ENCODE measurements around the gene CCDC138. TPM values are rescaled to one million over a fixed set of nuclear protein-coding genes. Genes with fewer than 3 reads are reported as not detected.
"Not testable (repeated sequence)": the region's sequence is repeated elsewhere in the genome, so short reads cannot be mapped to it uniquely, and the experiment has no call there.

The CCDC138 gene, protein sequence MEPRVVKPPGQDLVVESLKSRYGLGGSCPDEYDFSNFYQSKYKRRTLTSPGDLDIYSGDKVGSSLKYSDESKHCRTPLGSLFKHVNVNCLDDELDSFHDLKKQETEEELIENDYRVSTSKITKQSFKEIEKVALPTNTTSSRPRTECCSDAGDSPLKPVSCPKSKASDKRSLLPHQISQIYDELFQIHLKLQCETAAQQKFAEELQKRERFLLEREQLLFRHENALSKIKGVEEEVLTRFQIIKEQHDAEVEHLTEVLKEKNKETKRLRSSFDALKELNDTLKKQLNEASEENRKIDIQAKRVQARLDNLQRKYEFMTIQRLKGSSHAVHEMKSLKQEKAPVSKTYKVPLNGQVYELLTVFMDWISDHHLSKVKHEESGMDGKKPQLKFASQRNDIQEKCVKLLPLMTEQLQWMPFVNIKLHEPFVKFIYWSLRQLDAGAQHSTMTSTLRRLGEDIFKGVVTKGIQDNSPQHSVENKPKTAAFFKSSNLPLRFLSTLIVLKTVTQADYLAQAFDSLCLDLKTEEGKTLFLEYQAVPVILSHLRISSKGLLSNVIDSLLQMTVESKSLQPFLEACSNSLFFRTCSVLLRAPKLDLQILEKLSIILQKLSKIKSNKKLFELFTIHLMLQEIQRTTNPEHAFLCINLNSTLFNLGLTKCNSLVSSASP
- total RNA-seq (1 to 10 TPM; 3.8 to 4.5 TPM), polyA plus RNA-seq (ENCODE audit: insufficient read length in 6 of 6) (10 to 100 TPM; 16.7 to 22.6 (median 19.1) TPM)
- long read RNA-seq, donor 1, partial matches to known transcripts = 0 of 5 reads
- long read RNA-seq, donor 1, other reads (novel, unspliced or antisense) = 0 of 5 reads
- long read RNA-seq, donor 2, partial matches to known transcripts = 0 of 1 reads
- long read RNA-seq, donor 2, other reads (novel, unspliced or antisense) = 0 of 1 reads
- long read RNA-seq, donor 3, partial matches to known transcripts = 0 of 2 reads
- long read RNA-seq, donor 3, other reads (novel, unspliced or antisense) = 0 of 2 reads
- long read RNA-seq, donor 4, partial matches to known transcripts = 0 of 2 reads
- long read RNA-seq, donor 4, other reads (novel, unspliced or antisense) = 2 of 2 reads
- long read RNA-seq, donor 5, partial matches to known transcripts = 0 of 3 reads
- long read RNA-seq, donor 5, other reads (novel, unspliced or antisense) = 0 of 3 reads
- long read RNA-seq, donor 6, partial matches to known transcripts = 0 of 2 reads
- long read RNA-seq, donor 6, other reads (novel, unspliced or antisense) = 0 of 2 reads
- long read RNA-seq, donor 7 = 0 reads
- long read RNA-seq, donor 8, partial matches to known transcripts = 0 of 2 reads
- long read RNA-seq, donor 8, other reads (novel, unspliced or antisense) = 0 of 2 reads
- long read RNA-seq, donor 9 = 0 reads
- long read RNA-seq, donor 10, partial matches to known transcripts = 0 of 3 reads
- long read RNA-seq, donor 10, other reads (novel, unspliced or antisense) = 2 of 3 reads
- long read RNA-seq, donor 11, partial matches to known transcripts = 0 of 1 reads
- long read RNA-seq, donor 11, other reads (novel, unspliced or antisense) = 0 of 1 reads
- long read RNA-seq, donor 12, partial matches to known transcripts = 0 of 2 reads
- long read RNA-seq, donor 12, other reads (novel, unspliced or antisense) = 0 of 2 reads

- ATAC-seq (peak; percentile 99), DNase-seq (peak; percentile 83 to 98 (median 92))
- no peak for TF ChIP-seq CTCF (IDR thresholded peaks at IDR 0.05)
- Histone ChIP-seq H3K27ac (peak within 1 kb of the TSS; percentile 70 to 77), H3K9me3 (no peaks in the 10 kb centered on the region), H3K27me3 (no peaks in the 10 kb centered on the region), H3K36me3 (peaks cover 0 to 28% of the 10 kb centered on the region in 2 donors), H3K4me1 (peaks cover 4 to 15% of the 10 kb centered on the region in 2 donors), H3K4me3 (peak within 1 kb of the TSS; percentile 69)
- intact Hi-C loops (cut with DNase I) = no loop called here
These were observed at the start of gene CCDC138 for GRCh38 chr2:108786354-108787215. Gene CCDC138, plus strand, starts transcription at chr2:108786771. Its CDS starts 52 bp downstream, at chr2:108786823.

DNA sequence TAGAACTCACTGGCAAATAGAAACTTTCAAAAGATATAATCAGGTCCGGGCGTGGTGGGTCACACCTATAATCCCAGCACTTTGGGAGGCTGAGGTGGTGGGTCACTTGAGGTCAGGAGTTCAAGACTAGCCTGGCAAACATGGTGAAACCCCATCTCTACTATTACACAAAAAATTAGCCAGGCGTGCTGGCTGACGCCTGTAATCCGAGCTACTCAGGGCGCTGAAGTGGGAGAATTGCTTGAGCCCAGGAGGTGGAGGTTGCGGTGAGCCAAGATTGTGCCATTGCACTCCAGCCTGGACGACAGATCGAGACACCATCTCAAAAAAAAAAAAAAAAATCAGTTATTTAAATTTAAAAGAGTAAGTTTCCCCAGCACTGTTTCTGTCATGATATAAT, 28.6 kb upstream of the CCDC138 start:
- H3K27me3 ChIP-seq; ATAC-seq; H3K27ac ChIP-seq; H3K4me1 ChIP-seq; H3K4me3 ChIP-seq; H3K9me3 ChIP-seq; DNase-seq; intact Hi-C loops (cut with DNase I): not testable (repeated sequence)
- H3K36me3 ChIP-seq = peaks cover 0 to 60% of the 10 kb centered on the region in 2 donors

- H3K27ac ChIP-seq; ATAC-seq; H3K4me3 ChIP-seq; H3K27me3 ChIP-seq; intact Hi-C loops (cut with DNase I); H3K4me1 ChIP-seq; DNase-seq; H3K9me3 ChIP-seq: not testable (repeated sequence)
- H3K36me3 ChIP-seq = peaks cover 0 to 65% of the 10 kb centered on the region in 2 donors
These were observed 24.0 kb upstream of the CCDC138 start for GRCh38 chr2:108762618-108763017.

- H3K27ac ChIP-seq; H3K9me3 ChIP-seq; H3K27me3 ChIP-seq; intact Hi-C loops (cut with DNase I); H3K4me1 ChIP-seq; ATAC-seq; H3K4me3 ChIP-seq; DNase-seq: not testable (repeated sequence)
- H3K36me3 ChIP-seq = peaks cover 0 to 63% of the 10 kb centered on the region in 2 donors
These were observed 19.9 kb upstream of the CCDC138 start for GRCh38 chr2:108766671-108767070.

- DNase-seq = not testable (repeated sequence)
These were observed 18.7 kb upstream of the CCDC138 start for GRCh38 chr2:108767859-108768258.

DNA sequence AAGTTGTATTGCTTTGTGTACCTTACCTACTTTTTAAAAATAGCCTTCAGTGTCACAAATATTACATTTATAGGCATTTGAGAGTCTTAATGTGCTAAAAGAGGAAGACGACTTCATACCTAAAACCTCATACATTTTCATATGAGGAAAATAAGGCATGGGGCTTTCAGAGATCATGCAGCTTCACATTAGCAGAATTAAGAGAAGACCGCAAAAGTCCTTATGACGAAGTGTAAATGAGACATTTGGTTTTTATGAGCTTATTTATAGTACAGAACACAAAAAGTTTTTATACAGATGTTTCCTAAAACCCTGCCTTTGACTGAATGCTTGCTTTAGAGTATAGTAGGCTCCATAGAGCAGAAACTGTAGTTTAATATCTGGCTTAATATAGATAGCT, 10.1 kb upstream of the CCDC138 start:
- intact Hi-C loops (cut with DNase I) = no loop called here
- TF ChIP-seq CTCF (IDR thresholded peaks at IDR 0.05) = no peak
- H3K9me3 ChIP-seq = no peaks in the 10 kb centered on the region
- H3K4me3 ChIP-seq = no peak overlapping the region
- peaks cover 0 to 98% of the 10 kb centered on the region in 2 donors for H3K36me3 ChIP-seq
- DNase-seq = no peak
- H3K27ac ChIP-seq = no peak overlapping the region
- no peaks in the 10 kb centered on the region for H3K27me3 ChIP-seq
- no peak for ATAC-seq
- H3K4me1 ChIP-seq = no peaks in the 10 kb centered on the region

More at GRCh38 chr2:108767859-108768258, 18.7 kb upstream of the CCDC138 start:
- ATAC-seq; H3K4me3 ChIP-seq; H3K9me3 ChIP-seq; H3K27ac ChIP-seq; H3K27me3 ChIP-seq; intact Hi-C loops (cut with DNase I); H3K4me1 ChIP-seq: not testable (repeated sequence)
- H3K36me3 ChIP-seq = peaks cover 0 to 68% of the 10 kb centered on the region in 2 donors
